GM12878 (cell line): Measurements from ENCODE around the gene CHST15. TPM values are rescaled to one million over a fixed set of nuclear protein-coding genes. Genes with fewer than 3 reads are reported as not detected.

Experiments
- ATAC-seq: fragments of 200-7000 bp; cut with Tn5 transposase; 3 replicates; pipeline ENCODE4 v1.9.1; 2020; ENCODE audit warnings: mild to moderate bottlenecking, moderate library complexity
- BruUV-seq: library from RNA; stranded (reverse); fragments of 400-500 nt; replicated peaks from 2 replicates; lab custom pipeline; 2021; lab: Mats Ljungman, UMichigan
- CTCF ChIA-PET: fragments of 300-600 bp; sonication (Branson Sonifier 250); formaldehyde crosslinking; extraction: SDS; loops from one replicate; lab custom pipeline; 2021; ENCODE audit warnings: inconsistent platforms; lab: Yijun Ruan, JAX
- POLR2A ChIA-PET: fragments of 350-600 bp; formaldehyde crosslinking; extraction: SDS; loops from one replicate; lab custom pipeline; 2021; ENCODE audit warnings: inconsistent platforms; lab: Charles Lee
- RAD21 ChIA-PET: fragments of 300-600 bp; sonication (Branson Sonifier 250); formaldehyde crosslinking; loops from one replicate; lab custom pipeline; 2023; ENCODE audit warnings: antibody characterized with exemption; ENCODE audit not compliant: unreplicated experiment; lab: Charles Lee
- SMC1A ChIA-PET: fragments of 300-600 bp; sonication (Branson Sonifier 250); formaldehyde crosslinking; loops from one replicate; lab custom pipeline; 2023; ENCODE audit not compliant: unreplicated experiment, uncharacterized antibody; lab: Charles Lee
- DNase-seq: peaks from one replicate; pipeline ENCODE4 v3.0.0-alpha.2; 2011; ENCODE audit warnings: low read depth, low spot score
- FAIRE-seq: peaks from 3 replicates; lab custom pipeline; 2011; peaks lifted over from hg19 to GRCh38; lab: Jason Lieb, UNC
- H2AFZ ChIP-seq: 2 replicates; pipeline ENCODE4 v1.6.0; 2011; ENCODE audit warnings: low read depth, low read length, control low read depth; ENCODE audit not compliant: control insufficient read depth
- H3K27ac ChIP-seq: 2 replicates; pipeline ENCODE4 v1.5.1; 2011; ENCODE audit warnings: control low read depth; ENCODE audit not compliant: control insufficient read depth, insufficient read depth
- H3K27me3 ChIP-seq, 2 experiments: replicated peaks in 1 of 2; 2 replicates each; pipeline versions ENCODE4 v1.6.0 to v1.6.1; 2011; ENCODE audit warnings: low read length in 1 of 2; ENCODE audit not compliant: control insufficient read depth in 2 of 2, insufficient read depth in 2 of 2
- H3K36me3 ChIP-seq, 2 experiments: 2 replicates each; pipeline ENCODE4 v1.5.1; 2011; ENCODE audit warnings: low read length in 1 of 2; ENCODE audit not compliant: control insufficient read depth in 2 of 2, insufficient read depth in 2 of 2
- H3K4me1 ChIP-seq: 2 replicates; pipeline ENCODE4 v1.6.1; 2011; ENCODE audit warnings: mild to moderate bottlenecking, low read length, moderate library complexity, mixed read lengths; ENCODE audit not compliant: control insufficient read depth, insufficient read depth
- H3K4me2 ChIP-seq: 2 replicates; pipeline ENCODE4 v1.6.0; 2011; ENCODE audit warnings: control low read depth; ENCODE audit not compliant: control insufficient read depth, insufficient read depth
- H3K4me3 ChIP-seq: fragments of 200-600 bp; sonication (generic); 2 replicates; pipeline ENCODE4 v1.5.1; 2016
- H3K79me2 ChIP-seq: 2 replicates; pipeline ENCODE4 v1.6.0; 2011; ENCODE audit warnings: low read length; ENCODE audit not compliant: control insufficient read depth, insufficient read depth
- H3K9ac ChIP-seq: 2 replicates; pipeline ENCODE4 v1.8.0; 2011; ENCODE audit warnings: low read length, control low read depth, mixed read lengths; ENCODE audit not compliant: control insufficient read depth, insufficient read depth
- H3K9me3 ChIP-seq: replicated peaks from 3 replicates; pipeline ENCODE4 v1.5.1; 2011; ENCODE audit warnings: mild to moderate bottlenecking, low read length; ENCODE audit not compliant: control insufficient read depth, insufficient read depth
- H4K20me1 ChIP-seq: 2 replicates; pipeline ENCODE4 v1.6.0; 2011; ENCODE audit not compliant: control insufficient read depth, insufficient read depth
- BHLHE40 ChIP-seq, 2 experiments: fragments of 450-650 bp in 1 of 2; IDR thresholded peaks; 2 replicates each; pipeline ENCODE4 v1.6.1; 2011 to 2017; ENCODE audit warnings: low read depth in 2 of 2, borderline replicate concordance in 1 of 2, improper control_type of control experiment in 1 of 2, low read length in 1 of 2, mild to moderate bottlenecking in 1 of 2
- CEBPZ ChIP-seq: fragments of 150-350 bp; IDR thresholded peaks from 2 replicates; pipeline ENCODE4 v1.6.1; 2016; ENCODE audit warnings: low read depth, low read length
- E2F4 ChIP-seq: IDR thresholded peaks from 2 replicates; pipeline ENCODE4 v1.6.1; 2012; ENCODE audit warnings: low read depth, low read length, improper control_type of control experiment
- HDAC6 ChIP-seq: fragments of 200-600 bp; sonication (generic); IDR thresholded peaks from one replicate; pipeline ENCODE4 v1.8.0; 2017; ENCODE audit warnings: antibody characterized with exemption; ENCODE audit not compliant: unreplicated experiment
- POLR2AphosphoS2 ChIP-seq: IDR thresholded peaks from 2 replicates; pipeline ENCODE4 v1.6.1; 2011; ENCODE audit warnings: low read depth, mild to moderate bottlenecking, low read length, improper control_type of control experiment, moderate library complexity
- SMC3 ChIP-seq: IDR thresholded peaks from 2 replicates; pipeline ENCODE4 v1.6.1; 2011; ENCODE audit warnings: low read length, improper control_type of control experiment, borderline replicate concordance
- WGBS: methylation state at CpG from one replicate; pipeline ENCODE4 v1.1.6; 2016; ENCODE audit warnings: low lambda C conversion rate; ENCODE audit not compliant: insufficient replicate concordance, insufficient coverage; ENCODE audit errors: missing lambda C conversion rate; 5-methylcytosine and 5-hydroxymethylcytosine counted together
- in situ Hi-C: fragments of 300-500 bp; cut with MboI; formaldehyde crosslinking; loops from 9 replicates; pipeline ENCODE4 v1.14.3; 2018; ENCODE audit warnings: mixed read lengths
- intact Hi-C: fragments of 100-400 bp; cut with micrococcal nuclease; formaldehyde crosslinking; loops from one replicate; pipeline ENCODE4 v1.14.2; 2022; ENCODE audit not compliant: unreplicated experiment
- polyA plus RNA-seq, 11 experiments: library from polyadenylated mRNA; depleted of rRNA in 4 of 11; unstranded in 6 of 11; stranded (reverse) in 5 of 11; fragments of >200 nt; fragmentation: Nextera tagmentation in 4 of 11; fragmentation: Illumina TruSeq in 1 of 11; extraction: Ambion mirVana in 4 of 11; extraction: Trizol in 1 of 11; gene quantifications; 1 replicate in 1 of 11; 2 replicates in 10 of 11; pipeline versions ENCODE4 v1.2.1 to v1.2.3, GENCODE V29; 2011 to 2016; ENCODE audit warnings: inconsistent platforms in 2 of 11, missing spikeins in 2 of 11, low read depth in 1 of 11
- total RNA-seq, 4 experiments: library from RNA; depleted of rRNA in 3 of 4; stranded (reverse); fragments of >200 nt in 3 of 4; fragmentation: Illumina TruSeq in 1 of 4; extraction: Trizol in 1 of 4; gene quantifications; 2 replicates each; pipeline versions ENCODE4 v1.2.1 to v1.2.3, GENCODE V29; 2013 to 2021

The CHST15 gene
- total and polyA plus RNA-seq, 10 of the 15 experiments (the other 5 are each of a cell fraction or from before 2014, with no cell fraction given), result 0.02 to 0.53 (median 0.05) TPM; not detected in 1

- ChIA-PET POLR2A (no interaction called here), CTCF (interaction anchor here (0.9 kb wide), 1 partner anchor 74 kb away, joined by 5 read pairs; no protein-coding TSS in a partner anchor), SMC1A (interaction anchor here (0.6 to 1.3 kb wide), 2 partner anchors 27 to 211 kb away, joined by 3 to 5 read pairs; no protein-coding TSS in a partner anchor), RAD21 (no interaction called here)
- Histone ChIP-seq H3K9me3 (no peaks in the 10 kb centered on the region), H3K79me2 (no peaks in the 10 kb centered on the region), H3K36me3 (no peaks in the 10 kb centered on the region), H3K27me3 (peaks cover 1 to 4% of the 10 kb centered on the region in 2 experiments), H2AFZ (no peak overlapping the region), H3K27ac (no peak overlapping the region), H3K4me2 (no peak overlapping the region), H3K4me1 (peaks cover 8% of the 10 kb centered on the region), H4K20me1 (no peaks in the 10 kb centered on the region), H3K4me3 (no peak overlapping the region), H3K9ac (no peak overlapping the region)
- BruUV-seq, result no TSS peak
- TF ChIP-seq CEBPZ (no peak), BHLHE40 (IDR thresholded peaks at IDR 0.05; ENCODE audit: borderline replicate concordance in 1 of 2, low read depth in 2 of 2, low read length in 1 of 2) (peak; percentile 30 to 47; a peak in 3 of 4 replicates), SMC3 (no peak), E2F4 (no peak), POLR2AphosphoS2 (no peak), HDAC6 (no peak)
- intact Hi-C loops, result no loop called here
- DNase-seq (no peak), FAIRE-seq (no peak), ATAC-seq (no peak)
- 55% methylated on average over 11 of the region's 11 CpGs for WGBS
- in situ Hi-C loops, result no loop called here
Measured at GRCh38 chr10:124069341-124070264, 23.8 kb downstream of the CHST15 start.
